ENCODE data around the gene OR52D1.

GRCh38 chr11:5534046-5534445, 45.6 kb downstream of the OR52D1 start:
- TF ChIP-seq CTCF (IDR thresholded peaks at IDR 0.05) (no peak), POLR2AphosphoS5 (IDR thresholded peaks at IDR 0.05) (no peak), EP300 (IDR thresholded peaks at IDR 0.05) (no peak)
